Common myeloid progenitor, CD34-positive (primary cell): ENCODE data around the gene SELENOW.

Source experiments
- CTCF ChIA-PET: fragments of 350-600 bp; sonication (Branson Sonifier 250); formaldehyde crosslinking; loops from one replicate; lab custom pipeline; 2021; ENCODE audit warnings: antibody characterized with exemption; lab: Charles Lee
- POLR2A ChIA-PET: fragments of 350-600 bp; sonication (Branson Sonifier 250); formaldehyde crosslinking; loops from one replicate; lab custom pipeline; 2021; ENCODE audit warnings: antibody characterized with exemption; lab: Charles Lee
- DNase-seq, 3 donors: peaks; one replicate each; pipeline versions ENCODE4 v3.0.0 to v3.0.0-alpha.2; 2013
- H3K27ac ChIP-seq, 2 experiments: 1 replicate in 1 of 2; 2 replicates in 1 of 2; pipeline ENCODE4 v1.7.0; 2013; ENCODE audit warnings: inconsistent platforms in 2 of 2, low read length in 2 of 2, mild to moderate bottlenecking in 2 of 2, low read depth in 1 of 2, moderate library complexity in 1 of 2; ENCODE audit not compliant: severe bottlenecking in 2 of 2, insufficient read depth in 1 of 2, poor library complexity in 1 of 2
- H3K27me3 ChIP-seq, 5 experiments: replicated peaks in 2 of 5; 1 replicate in 3 of 5; 2 replicates in 2 of 5; pipeline versions ENCODE4 v1.6.1 to v1.7.0; 2013; ENCODE audit warnings: low read length in 4 of 5, mild to moderate bottlenecking in 2 of 5, moderate library complexity in 2 of 5, inconsistent platforms in 1 of 5; ENCODE audit not compliant: insufficient read depth in 5 of 5, control insufficient read depth in 4 of 5
- H3K36me3 ChIP-seq, 4 experiments: 1 replicate in 2 of 4; 2 replicates in 2 of 4; pipeline versions ENCODE4 v1.6.1 to v1.7.0; 2013; ENCODE audit warnings: low read length in 3 of 4, control low read depth in 1 of 4, mild to moderate bottlenecking in 1 of 4; ENCODE audit not compliant: control insufficient read depth in 4 of 4, insufficient read depth in 4 of 4
- H3K4me1 ChIP-seq, 4 experiments: 1 replicate in 3 of 4; 2 replicates in 1 of 4; pipeline versions ENCODE4 v1.6.1 to v1.7.1; 2013; ENCODE audit warnings: low read length in 3 of 4, mild to moderate bottlenecking in 3 of 4, control low read depth in 1 of 4, inconsistent platforms in 1 of 4, moderate library complexity in 1 of 4; ENCODE audit not compliant: control insufficient read depth in 4 of 4, insufficient read depth in 4 of 4; ENCODE audit errors: control extremely low read depth in 1 of 4
- H3K4me3 ChIP-seq, 7 experiments: 1 replicate in 4 of 7; 2 replicates in 3 of 7; pipeline versions ENCODE4 v1.5.1 to v1.7.0; 2013; ENCODE audit warnings: mild to moderate bottlenecking in 7 of 7, low read length in 6 of 7, moderate library complexity in 6 of 7, inconsistent platforms in 2 of 7, low read depth in 2 of 7, control low read depth in 1 of 7; ENCODE audit not compliant: insufficient read depth in 4 of 7, control insufficient read depth in 1 of 7; ENCODE audit errors: extremely low read depth in 1 of 7
- H3K9me3 ChIP-seq, 5 experiments: 1 replicate in 4 of 5; 2 replicates in 1 of 5; pipeline versions ENCODE4 v1.6.1 to v1.7.1; 2013; ENCODE audit warnings: low read length in 4 of 5, mild to moderate bottlenecking in 2 of 5, inconsistent platforms in 1 of 5, low read depth in 1 of 5, moderate library complexity in 1 of 5; ENCODE audit not compliant: control insufficient read depth in 4 of 5, insufficient read depth in 2 of 5; ENCODE audit errors: control extremely low read depth in 1 of 5
- WGBS: methylation state at CpG from one replicate; pipeline ENCODE4 v1.1.5; 2013; ENCODE audit not compliant: insufficient coverage; 5-methylcytosine and 5-hydroxymethylcytosine counted together

SELENOW gene

GRCh38 chr19:47750752-47751151 lies 27.8 kb upstream of the SELENOW start:
- Histone ChIP-seq H3K27ac (no peak overlapping the region), H3K27me3 (no peaks in the 10 kb centered on the region), H3K4me3 (no peak overlapping the region), H3K36me3 (peaks cover 15 to 80% (median 62%) of the 10 kb centered on the region in 4 experiments), H3K4me1 (peaks cover 3 to 10% (median 8%) of the 10 kb centered on the region in 4 experiments), H3K9me3 (no peaks in the 10 kb centered on the region)
- DNase-seq, result no peak
- CTCF ChIA-PET, result no interaction called here
- POLR2A ChIA-PET, result no interaction called here
- WGBS, result 99% methylated on average over 14 of the region's 18 CpGs

GRCh38 chr19:47752440-47753211 lies 25.9 kb upstream of the SELENOW start:
- Histone ChIP-seq H3K36me3 (peaks cover 10 to 92% (median 78%) of the 10 kb centered on the region in 4 experiments), H3K4me1 (no peaks in the 10 kb centered on the region), H3K27ac (no peak overlapping the region), H3K9me3 (no peaks in the 10 kb centered on the region), H3K27me3 (no peaks in the 10 kb centered on the region), H3K4me3 (no peak overlapping the region)
- CTCF ChIA-PET, result interaction anchor here (1.1 to 1.2 kb wide), 2 partner anchors 10 to 41 kb away, joined by 3 read pairs; no protein-coding TSS in a partner anchor
- POLR2A ChIA-PET, result no interaction called here
- 77% methylated on average over 13 of the region's 27 CpGs for WGBS
- peak in 2 of 3 donors; percentile 28 to 49 for DNase-seq

DNA sequence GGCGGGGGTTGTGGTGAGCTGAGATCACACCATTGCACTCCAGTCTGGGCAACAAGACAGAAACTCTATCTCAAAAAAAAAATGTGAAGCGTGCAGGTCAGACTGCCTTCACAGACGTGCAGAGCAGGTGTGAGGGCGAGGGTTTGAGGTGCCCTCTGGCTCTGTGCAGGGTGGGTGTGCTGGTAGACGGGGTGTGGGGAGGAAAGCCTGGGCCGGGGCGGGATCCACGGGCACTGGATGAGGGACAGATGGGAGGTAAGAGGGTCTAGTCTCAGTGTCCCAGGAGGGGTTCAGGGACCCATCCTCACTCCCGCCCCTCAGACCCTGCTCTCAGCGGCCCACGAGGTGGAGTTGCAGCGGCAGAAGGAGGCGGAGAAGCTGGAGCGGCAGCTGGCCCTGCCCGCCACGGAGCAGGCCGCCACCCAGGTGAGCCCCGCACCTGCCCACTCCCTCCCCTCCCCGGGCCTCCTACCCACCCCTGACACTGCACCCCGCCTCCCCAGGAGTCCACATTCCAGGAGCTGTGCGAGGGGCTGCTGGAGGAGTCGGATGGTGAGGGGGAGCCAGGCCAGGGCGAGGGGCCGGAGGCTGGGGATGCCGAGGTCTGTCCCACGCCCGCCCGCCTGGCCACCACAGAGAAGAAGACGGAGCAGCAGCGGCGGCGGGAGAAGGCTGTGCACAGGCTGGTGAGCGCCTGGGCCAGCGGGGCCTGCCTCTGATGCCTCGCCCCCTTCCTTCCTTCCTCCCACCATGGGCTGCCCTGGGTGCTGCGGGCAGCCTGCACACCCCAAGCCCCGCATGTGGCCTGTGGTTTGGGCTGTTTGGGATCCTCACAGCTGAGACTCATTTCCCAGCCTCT lies 24.1 kb upstream of the SELENOW start:
- POLR2A ChIA-PET, result no interaction called here
- no peaks in the 10 kb centered on the region for H3K27me3 ChIP-seq
- H3K4me1 ChIP-seq, result no peaks in the 10 kb centered on the region
- H3K9me3 ChIP-seq, result peaks cover 0 to 2% (median 0%) of the 10 kb centered on the region in 5 experiments
- H3K4me3 ChIP-seq, result no peak overlapping the region
- peaks cover 8 to 93% (median 82%) of the 10 kb centered on the region in 4 experiments for H3K36me3 ChIP-seq
- CTCF ChIA-PET, result interaction anchor here (1.1 kb wide), 1 partner anchor 8 kb away, joined by 3 read pairs; no protein-coding TSS in a partner anchor
- no peak for DNase-seq
- H3K27ac ChIP-seq, result no peak overlapping the region
- WGBS, result over 99% methylated on average over 14 of the region's 37 CpGs

DNA sequence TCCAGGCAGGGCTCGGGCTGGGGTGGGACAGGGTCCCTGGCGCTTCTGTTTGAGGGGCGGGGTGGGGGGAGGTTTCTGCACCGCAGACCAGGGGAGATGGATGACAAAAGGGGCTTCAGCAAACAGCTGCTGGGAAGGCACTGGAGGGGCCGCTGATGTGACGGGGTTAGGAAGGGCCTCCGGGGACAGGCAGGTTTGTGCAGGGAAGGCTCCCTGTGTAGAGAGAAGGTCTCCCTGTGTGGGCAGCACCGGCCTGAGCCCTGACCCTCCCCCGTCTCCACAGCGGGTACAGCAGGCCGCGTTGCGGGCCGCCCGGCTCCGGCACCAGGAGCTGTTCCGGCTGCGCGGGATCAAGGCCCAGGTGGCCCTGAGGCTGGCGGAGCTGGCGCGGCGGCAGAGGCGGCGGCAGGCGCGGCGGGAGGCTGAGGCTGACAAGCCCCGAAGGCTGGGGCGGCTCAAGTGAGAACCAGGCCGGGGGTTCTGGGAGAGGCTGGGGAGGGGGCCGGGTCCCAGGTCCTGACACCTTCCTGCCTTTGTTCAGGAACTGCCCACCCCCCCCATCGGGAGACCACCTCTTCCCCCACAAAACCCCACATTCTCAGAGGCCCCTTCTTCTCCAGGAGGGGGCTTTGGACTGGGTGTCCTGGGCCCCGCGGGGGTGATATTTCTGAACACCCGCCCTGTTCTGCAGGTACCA lies 23.3 kb upstream of the SELENOW start:
- 91% methylated on average over 23 of the region's 36 CpGs for WGBS

DNA sequence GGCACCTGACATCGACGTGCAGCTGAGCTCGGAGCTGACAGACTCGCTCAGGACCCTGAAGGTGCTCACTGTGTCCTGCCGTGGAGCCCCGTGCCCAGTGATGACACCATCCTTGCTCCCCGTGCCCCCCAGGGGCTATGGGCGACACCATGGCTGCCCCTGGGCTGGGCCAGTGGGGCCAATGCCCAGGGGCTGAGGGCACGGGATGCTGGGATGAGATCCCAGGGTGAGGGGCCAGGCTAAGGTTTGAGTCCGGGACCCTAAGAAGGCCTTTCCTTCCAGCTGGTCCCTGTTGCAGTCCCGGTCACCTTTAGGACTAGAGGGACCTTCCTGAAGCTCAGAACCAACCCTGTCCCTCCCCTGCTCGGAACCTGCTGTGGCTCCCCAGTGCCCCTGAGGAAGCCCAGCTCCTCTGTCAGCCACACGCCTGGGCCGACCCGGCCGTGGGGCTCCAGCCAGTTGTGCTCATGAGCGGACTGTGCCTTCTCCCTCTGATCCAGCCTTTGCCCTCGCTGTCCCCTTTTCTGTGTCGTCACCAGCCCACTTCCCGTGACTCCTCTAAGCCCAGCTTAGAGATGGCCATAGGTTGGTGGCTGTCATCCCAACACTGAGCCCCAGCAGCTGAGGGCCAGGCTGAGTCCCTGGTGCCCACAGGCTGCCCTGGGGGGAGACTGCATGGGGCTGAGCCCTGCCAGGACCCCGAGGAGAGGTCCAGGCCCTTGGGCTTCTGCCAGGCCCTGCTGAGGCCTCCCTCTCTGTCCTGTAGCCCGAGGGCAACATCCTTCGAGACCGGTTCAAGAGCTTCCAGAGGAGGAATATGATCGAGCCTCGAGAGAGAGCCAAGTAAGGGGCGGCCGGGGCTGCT lies 22.5 kb upstream of the SELENOW start:
- H3K4me1 ChIP-seq, result no peaks in the 10 kb centered on the region
- no peak overlapping the region for H3K27ac ChIP-seq
- DNase-seq, result no peak
- 97% methylated on average over 25 of the region's 28 CpGs for WGBS
- H3K4me3 ChIP-seq, result no peak overlapping the region
- CTCF ChIA-PET, result interaction anchor here (0.6 to 1.7 kb wide), 5 partner anchors 9 to 103 kb away, joined by 3 to 5 read pairs (median 4); no protein-coding TSS in a partner anchor
- POLR2A ChIA-PET, result interaction anchor here (0.5 to 1.4 kb wide), 3 partner anchors 10 to 508 kb away, joined by 3 to 4 read pairs (median 3); no protein-coding TSS in a partner anchor
- no peaks in the 10 kb centered on the region for H3K27me3 ChIP-seq
- H3K9me3 ChIP-seq, result peaks cover 0 to 2% (median 0%) of the 10 kb centered on the region in 5 experiments
- H3K36me3 ChIP-seq, result peaks cover 4 to 80% (median 67%) of the 10 kb centered on the region in 4 experiments

More for the DNA sequence above, 23.3 kb upstream of the SELENOW start:
- POLR2A ChIA-PET, result interaction anchor here (1.4 kb wide), 1 partner anchor 11 kb away, joined by 4 read pairs; no protein-coding TSS in a partner anchor
- peaks cover 8 to 86% (median 74%) of the 10 kb centered on the region in 4 experiments for H3K36me3 ChIP-seq
- no peaks in the 10 kb centered on the region for H3K27me3 ChIP-seq
- H3K27ac ChIP-seq, result no peak overlapping the region
- no peak overlapping the region for H3K4me3 ChIP-seq
- peaks cover 0 to 2% (median 0%) of the 10 kb centered on the region in 5 experiments for H3K9me3 ChIP-seq
- CTCF ChIA-PET, result interaction anchor here (0.6 to 1.4 kb wide), 3 partner anchors 41 to 102 kb away, joined by 3 to 5 read pairs (median 4); no protein-coding TSS in a partner anchor
- H3K4me1 ChIP-seq, result no peaks in the 10 kb centered on the region
- DNase-seq, result no peak

DNA sequence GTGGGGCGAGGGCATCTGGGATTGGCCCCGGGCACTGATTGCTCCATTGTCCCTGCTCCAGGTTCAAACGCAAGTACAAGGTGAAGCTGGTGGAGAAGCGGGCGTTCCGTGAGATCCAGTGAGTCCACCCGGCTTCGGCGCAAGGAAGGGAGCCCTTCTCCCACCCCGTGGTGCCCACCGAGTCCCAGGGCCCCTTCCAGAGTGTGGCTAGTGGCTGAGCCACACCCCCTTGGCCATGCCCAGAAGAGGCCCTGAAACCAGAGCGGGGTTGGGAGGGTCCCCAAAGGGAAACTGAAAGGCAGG lies 21.9 kb upstream of the SELENOW start:
- Histone ChIP-seq H3K36me3 (peaks cover 3 to 74% (median 62%) of the 10 kb centered on the region in 4 experiments), H3K9me3 (peaks cover 0 to 2% (median 0%) of the 10 kb centered on the region in 5 experiments), H3K4me3 (no peak overlapping the region), H3K4me1 (no peaks in the 10 kb centered on the region), H3K27me3 (no peaks in the 10 kb centered on the region), H3K27ac (no peak overlapping the region)
- DNase-seq, result no peak
- CTCF ChIA-PET, result interaction anchor here (0.9 to 1.7 kb wide), 4 partner anchors 9 to 44 kb away, joined by 3 to 5 read pairs (median 4); partner anchors contain the start of gene SELENOW
- WGBS, result over 99% methylated on average over 12 of the region's 12 CpGs
- POLR2A ChIA-PET, result interaction anchor here (1.2 to 1.4 kb wide), 2 partner anchors 9 kb away, joined by 3 to 4 read pairs; no protein-coding TSS in a partner anchor
